Measurements from ENCODE around the gene C10orf120.

Gene C10orf120

DNA sequence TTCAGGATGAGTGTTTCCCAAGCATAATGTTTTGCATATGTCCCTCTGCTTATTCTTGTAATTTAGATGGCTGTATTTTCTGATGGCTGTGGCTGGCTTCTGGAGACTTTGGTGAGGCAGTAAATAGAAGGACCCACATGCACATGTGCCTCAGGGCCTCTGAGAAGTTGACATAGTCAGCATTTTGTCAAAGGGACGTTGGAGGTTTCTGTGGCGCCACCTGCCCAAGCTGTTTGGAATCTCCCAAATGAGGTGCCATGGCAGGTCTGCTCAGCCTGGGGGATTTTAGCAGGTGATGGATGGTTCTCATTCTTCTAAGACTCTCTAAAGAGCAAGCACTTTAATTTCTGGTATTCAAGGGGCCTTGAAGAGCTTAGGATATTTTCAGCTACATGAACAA lies 29.8 kb downstream of the C10orf120 start:
- TF ChIP-seq, protein P1, sequence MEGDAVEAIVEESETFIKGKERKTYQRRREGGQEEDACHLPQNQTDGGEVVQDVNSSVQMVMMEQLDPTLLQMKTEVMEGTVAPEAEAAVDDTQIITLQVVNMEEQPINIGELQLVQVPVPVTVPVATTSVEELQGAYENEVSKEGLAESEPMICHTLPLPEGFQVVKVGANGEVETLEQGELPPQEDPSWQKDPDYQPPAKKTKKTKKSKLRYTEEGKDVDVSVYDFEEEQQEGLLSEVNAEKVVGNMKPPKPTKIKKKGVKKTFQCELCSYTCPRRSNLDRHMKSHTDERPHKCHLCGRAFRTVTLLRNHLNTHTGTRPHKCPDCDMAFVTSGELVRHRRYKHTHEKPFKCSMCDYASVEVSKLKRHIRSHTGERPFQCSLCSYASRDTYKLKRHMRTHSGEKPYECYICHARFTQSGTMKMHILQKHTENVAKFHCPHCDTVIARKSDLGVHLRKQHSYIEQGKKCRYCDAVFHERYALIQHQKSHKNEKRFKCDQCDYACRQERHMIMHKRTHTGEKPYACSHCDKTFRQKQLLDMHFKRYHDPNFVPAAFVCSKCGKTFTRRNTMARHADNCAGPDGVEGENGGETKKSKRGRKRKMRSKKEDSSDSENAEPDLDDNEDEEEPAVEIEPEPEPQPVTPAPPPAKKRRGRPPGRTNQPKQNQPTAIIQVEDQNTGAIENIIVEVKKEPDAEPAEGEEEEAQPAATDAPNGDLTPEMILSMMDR (IDR thresholded peaks at IDR 0.05; ENCODE audit: borderline replicate concordance, control extremely low read depth, extremely low read depth, insufficient read depth, missing control alignments): no peak
- DNase-seq (ENCODE audit: low spot score): no peak
- in situ Hi-C loops (cut with MboI; ENCODE audit: low sequenced_read_pairs, unreplicated experiment): no loop called here

- no peak for DNase-seq (ENCODE audit: low spot score)
- in situ Hi-C loops (cut with MboI; ENCODE audit: low sequenced_read_pairs, unreplicated experiment): no loop called here
- TF ChIP-seq, protein P1 (IDR thresholded peaks at IDR 0.05; ENCODE audit: borderline replicate concordance, control extremely low read depth, extremely low read depth, insufficient read depth, missing control alignments): no peak
Observed at GRCh38 chr10:122669045-122669444, 30.6 kb downstream of the C10orf120 start.

DNA sequence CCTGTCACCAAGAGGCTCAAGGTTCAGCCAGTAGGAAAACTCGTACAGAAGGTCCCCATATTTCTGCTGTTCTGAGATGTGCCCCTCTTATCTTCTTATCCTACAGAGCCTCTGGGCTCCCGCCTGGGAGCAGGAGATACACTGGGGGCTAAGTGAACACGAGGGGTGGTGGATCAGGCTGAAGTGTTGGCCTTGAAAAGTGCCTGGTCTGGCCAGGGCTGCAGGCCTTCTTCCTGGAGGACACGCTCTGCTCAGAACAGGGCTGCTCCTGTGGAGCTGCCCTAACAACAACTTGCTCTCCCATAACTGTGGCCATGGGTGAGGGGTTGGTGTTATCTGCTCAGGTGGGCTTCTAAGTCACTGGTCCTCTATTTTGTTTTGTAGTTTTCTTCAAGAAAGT lies 33.7 kb downstream of the C10orf120 start:
- TF ChIP-seq, protein P1 (IDR thresholded peaks at IDR 0.05; ENCODE audit: borderline replicate concordance, control extremely low read depth, extremely low read depth, insufficient read depth, missing control alignments): no peak
- DNase-seq (ENCODE audit: low spot score): no peak
- in situ Hi-C loops (cut with MboI; ENCODE audit: low sequenced_read_pairs, unreplicated experiment): no loop called here

GRCh38 chr10:122665329-122665860 lies 34.3 kb downstream of the C10orf120 start:
- no peak for DNase-seq (ENCODE audit: low spot score)
- in situ Hi-C loops (cut with MboI; ENCODE audit: low sequenced_read_pairs, unreplicated experiment): no loop called here
- TF ChIP-seq, protein P1 (IDR thresholded peaks at IDR 0.05; ENCODE audit: borderline replicate concordance, control extremely low read depth, extremely low read depth, insufficient read depth, missing control alignments): no peak

DNA sequence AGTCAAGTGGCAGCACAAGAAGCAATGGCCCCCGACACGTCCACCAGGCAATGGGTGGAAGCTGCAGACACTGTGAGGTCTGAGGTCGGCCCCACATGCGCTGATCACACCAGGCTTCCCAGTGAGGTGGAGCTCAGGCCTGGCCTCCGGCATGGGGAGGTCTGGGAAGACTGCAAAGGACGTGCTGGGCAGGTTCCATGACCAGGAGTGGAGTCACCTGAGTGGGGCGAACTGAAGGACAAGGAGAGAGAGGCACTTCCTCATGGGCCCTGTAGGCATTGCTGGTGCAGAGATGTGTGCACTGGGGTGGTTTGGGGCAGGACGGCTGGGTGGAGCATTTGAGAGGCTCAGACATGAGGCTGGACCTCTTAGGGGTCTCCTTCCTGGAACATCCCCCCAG lies 35.1 kb downstream of the C10orf120 start:
- in situ Hi-C loops (cut with MboI; ENCODE audit: low sequenced_read_pairs, unreplicated experiment): no loop called here

DNA sequence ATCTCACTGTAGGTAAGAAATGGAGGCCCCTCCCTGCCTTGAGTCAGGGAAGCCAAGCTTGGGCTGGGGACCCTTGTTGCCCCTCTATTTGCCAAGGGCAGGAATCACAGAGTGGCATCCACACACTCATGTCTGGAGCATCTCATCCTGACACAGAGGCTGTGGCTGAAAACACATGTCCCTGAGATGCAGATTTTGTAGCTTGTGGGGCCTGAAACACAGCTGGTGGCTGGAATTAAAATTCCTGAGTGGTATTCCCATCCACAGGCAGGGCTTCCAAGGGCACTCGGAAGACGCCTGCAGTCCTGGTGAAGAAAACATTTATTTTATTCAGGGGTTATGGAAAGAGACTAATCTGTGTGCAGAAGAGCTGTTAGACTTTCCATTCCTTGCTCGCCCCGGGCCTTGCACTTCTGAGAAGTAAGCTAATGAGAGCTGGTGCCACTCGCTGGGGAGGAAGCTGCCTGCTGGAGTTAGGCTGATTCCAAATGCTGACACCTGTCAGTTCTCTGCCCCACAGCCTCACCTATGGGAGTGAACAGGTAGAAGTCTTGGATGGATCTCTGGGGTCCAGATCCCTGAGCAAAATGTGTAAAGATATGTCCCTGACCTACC lies 36.0 kb downstream of the C10orf120 start:
- no peak for DNase-seq (ENCODE audit: low spot score)
- in situ Hi-C loops (cut with MboI; ENCODE audit: low sequenced_read_pairs, unreplicated experiment): no loop called here
- TF ChIP-seq, protein P1 (IDR thresholded peaks at IDR 0.05; ENCODE audit: borderline replicate concordance, control extremely low read depth, extremely low read depth, insufficient read depth, missing control alignments): no peak

More for the DNA sequence above, 35.1 kb downstream of the C10orf120 start:
- TF ChIP-seq, protein P1 (IDR thresholded peaks at IDR 0.05; ENCODE audit: borderline replicate concordance, control extremely low read depth, extremely low read depth, insufficient read depth, missing control alignments): no peak
- DNase-seq (ENCODE audit: low spot score): no peak
